K562 (cell line): Measurements from ENCODE around the gene CCDC117. TPM values are rescaled to one million over a fixed set of nuclear protein-coding genes. Genes with fewer than 3 reads are reported as not detected.

Experiments
- CGGBP1 ChIP-seq: fragments of 250-450 bp; sonication (Bioruptor Pico); IDR thresholded peaks from 2 replicates; pipeline ENCODE4 v1.9.0; 2021; ENCODE audit warnings: mild to moderate bottlenecking
- CHCHD3 ChIP-seq: fragments of 250-450 bp; sonication (Bioruptor Pico); IDR thresholded peaks from 2 replicates; pipeline ENCODE4 v2.1.2; 2022; ENCODE audit warnings: mild to moderate bottlenecking
- DACH1 ChIP-seq: fragments of 450-650 bp; IDR thresholded peaks from 2 replicates; pipeline ENCODE4 v1.6.1; 2018; ENCODE audit not compliant: partially characterized antibody
- ELK3 ChIP-seq: fragments of 450-650 bp; formaldehyde crosslinking; IDR thresholded peaks from 2 replicates; pipeline ENCODE4 v1.4.0; 2020; ENCODE audit warnings: mild to moderate bottlenecking
- ETV1 ChIP-seq: fragments of 450-650 bp; conservative IDR thresholded peaks from 2 replicates; pipeline ENCODE4 v1.6.1; 2016; ENCODE audit warnings: missing genetic modification characterization, control low read depth, low read depth, missing compliant biosample characterization
- FOS ChIP-seq: IDR thresholded peaks from 3 replicates; pipeline ENCODE4 v1.6.1; 2011; ENCODE audit not compliant: insufficient read length; ENCODE audit errors: extremely low read depth
- FOXJ2 ChIP-seq: fragments of 200-800 bp; sonication (Bioruptor generic); IDR thresholded peaks from 2 replicates; pipeline ENCODE4 v1.6.1; 2016; ENCODE audit warnings: missing genetic modification characterization, missing compliant biosample characterization
- FOXM1 ChIP-seq, 2 experiments: fragments of 450-650 bp in 1 of 2; sonication (generic) in 1 of 2; formaldehyde crosslinking in 1 of 2; IDR thresholded peaks; 2 replicates each; pipeline versions ENCODE4 v1.6.1 to v1.9.0; 2017 to 2022; ENCODE audit warnings: low read depth in 2 of 2, mild to moderate bottlenecking in 2 of 2, missing genetic modification reagents in 1 of 2, moderate library complexity in 1 of 2
- FUS ChIP-seq: fragments of 200-400 bp; formaldehyde crosslinking; optimal IDR thresholded peaks from 2 replicates; pipeline ENCODE3; 2017; ENCODE audit warnings: low read depth, low read length
- HDAC3 ChIP-seq: fragments of 450-650 bp; IDR thresholded peaks from 2 replicates; pipeline ENCODE4 v1.6.1; 2018; ENCODE audit warnings: borderline replicate concordance, mild to moderate bottlenecking, moderate library complexity; ENCODE audit not compliant: partially characterized antibody
- HINFP ChIP-seq: fragments of 450-650 bp; conservative IDR thresholded peaks from 2 replicates; pipeline ENCODE4 v1.6.1; 2016; ENCODE audit warnings: missing genetic modification characterization, low read depth, mild to moderate bottlenecking, control low read depth, missing compliant biosample characterization
- MAFF ChIP-seq: IDR thresholded peaks from 2 replicates; pipeline ENCODE4 v1.6.1; 2012; ENCODE audit warnings: low read length, improper control_type of control experiment
- SMAD4 ChIP-seq: fragments of 250-450 bp; sonication (Bioruptor Pico); conservative IDR thresholded peaks from 2 replicates; pipeline ENCODE4 v1.8.0; 2021; ENCODE audit warnings: inconsistent platforms, mild to moderate bottlenecking, moderate library complexity
- TCF3 ChIP-seq: sonication (generic); formaldehyde crosslinking; IDR thresholded peaks from 2 replicates; pipeline ENCODE4 v1.4.0; 2020; ENCODE audit warnings: mild to moderate bottlenecking, missing genetic modification reagents
- THRAP3 ChIP-seq: fragments of 450-650 bp; IDR thresholded peaks from 2 replicates; pipeline ENCODE4 v1.6.1; 2016; ENCODE audit warnings: mild to moderate bottlenecking, inconsistent platforms, borderline replicate concordance
- ZBTB34 ChIP-seq: fragments of 250-450 bp; sonication (Bioruptor Pico); IDR thresholded peaks from 2 replicates; pipeline ENCODE4 v1.8.0; 2021; ENCODE audit warnings: mild to moderate bottlenecking, moderate library complexity
- ZBTB8A ChIP-seq: fragments of 450-650 bp; IDR thresholded peaks from 2 replicates; pipeline ENCODE4 v1.6.1; 2018; ENCODE audit warnings: mild to moderate bottlenecking, moderate library complexity; ENCODE audit not compliant: partially characterized antibody
- ZNF133 ChIP-seq: fragments of 250-450 bp; sonication (Bioruptor Pico); IDR thresholded peaks from 2 replicates; pipeline ENCODE4 v1.4.0; 2020; ENCODE audit warnings: mild to moderate bottlenecking
- ZNF830 ChIP-seq: fragments of 250-450 bp; sonication (Bioruptor Pico); IDR thresholded peaks from 2 replicates; pipeline ENCODE4 v1.5.0; 2021; ENCODE audit warnings: mild to moderate bottlenecking
- polyA plus RNA-seq, 8 experiments: library from polyadenylated mRNA; depleted of rRNA in 4 of 8; stranded (reverse) in 5 of 8; unstranded in 3 of 8; fragments of >200 nt; fragmentation: Nextera tagmentation in 2 of 8; fragmentation: Illumina TruSeq in 1 of 8; extraction: Ambion mirVana in 2 of 8; extraction: Trizol in 1 of 8; gene quantifications; 2 replicates each; pipeline versions ENCODE4 v1.2.1 to v1.2.3, GENCODE V29; 2011 to 2014; ENCODE audit warnings: inconsistent platforms in 1 of 8, missing spikeins in 1 of 8
- total RNA-seq, 7 experiments: library from RNA; depleted of rRNA in 6 of 7; stranded (reverse); fragments of >200 nt in 6 of 7; fragmentation: Illumina TruSeq in 2 of 7; extraction: Trizol in 2 of 7; gene quantifications; 2 replicates each; pipeline versions ENCODE4 v1.2.1 to v1.2.3, GENCODE V29; 2011 to 2021; ENCODE audit warnings: low replicate concordance in 1 of 7
- TF ChIP-seq, protein P1 (sequence below): sonication (generic); formaldehyde crosslinking; IDR thresholded peaks from 2 replicates; pipeline ENCODE4 v1.4.0; 2020; ENCODE audit warnings: mild to moderate bottlenecking, missing genetic modification reagents
- TF ChIP-seq, protein P2 (sequence below): fragments of 450-650 bp; formaldehyde crosslinking; IDR thresholded peaks from 2 replicates; pipeline ENCODE4 v1.4.0; 2022; ENCODE audit warnings: missing genetic modification characterization

CCDC117 gene
- total and polyA plus RNA-seq, 9 of the 15 experiments (the other 6 are each of a cell fraction or from before 2014, with no cell fraction given), result 5.7 to 23.3 (median 15.8) TPM

DNA sequence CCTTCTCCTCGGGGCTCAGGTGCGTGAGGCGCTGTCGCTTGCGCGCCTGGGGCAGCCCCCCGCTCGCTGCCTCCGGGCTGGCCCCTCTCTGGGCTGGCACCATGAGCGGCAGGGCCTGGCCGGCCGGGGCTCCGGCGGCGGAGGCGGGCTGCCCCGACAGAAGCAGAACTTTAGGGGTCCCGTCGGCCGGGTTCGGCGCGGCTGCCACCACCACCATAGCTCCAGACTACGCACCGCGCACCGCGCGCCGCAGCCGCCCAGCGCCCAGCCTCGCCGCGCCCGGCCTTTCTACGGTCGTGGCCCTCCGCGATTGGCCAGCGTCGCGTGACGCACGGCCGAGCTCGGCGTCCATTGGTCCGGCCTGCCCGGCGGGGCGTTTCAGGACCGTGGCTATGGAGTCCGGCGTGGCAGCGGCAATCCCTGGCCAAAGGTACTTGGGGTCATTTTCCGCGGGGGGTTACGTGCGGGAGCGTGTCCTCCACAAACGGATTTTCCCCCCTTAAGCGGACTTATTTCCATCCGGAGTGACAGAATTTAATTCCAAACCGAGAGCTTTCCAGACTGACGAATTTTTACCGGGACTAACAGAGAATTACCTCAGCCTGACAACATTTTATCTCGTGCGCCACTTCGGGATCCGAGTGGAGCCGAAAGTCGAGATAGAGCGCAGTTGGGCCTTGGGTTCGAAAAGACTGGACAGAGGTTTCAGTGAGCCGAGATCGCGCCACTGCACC is 28.0 kb downstream of the CCDC117 start, which contains the start of gene XBP1 (continued):
- TF ChIP-seq ZNF830 (CRISPR knock-in tag), result no peak
- no peak for TF ChIP-seq DACH1
- peak; percentile 74 for TF ChIP-seq FOS
- no peak for TF ChIP-seq CGGBP1
- TF ChIP-seq FOXM1 (IDR thresholded peaks at IDR 0.05; ENCODE audit: low read depth), result no peak
- no peak for TF ChIP-seq FOXM1 (CRISPR knock-in tag; IDR thresholded peaks at IDR 0.05; ENCODE audit: low read depth)
- no peak for TF ChIP-seq ELK3 (CRISPR knock-in tag)
- no peak for TF ChIP-seq CHCHD3 (CRISPR knock-in tag)
- TF ChIP-seq, protein P1, sequence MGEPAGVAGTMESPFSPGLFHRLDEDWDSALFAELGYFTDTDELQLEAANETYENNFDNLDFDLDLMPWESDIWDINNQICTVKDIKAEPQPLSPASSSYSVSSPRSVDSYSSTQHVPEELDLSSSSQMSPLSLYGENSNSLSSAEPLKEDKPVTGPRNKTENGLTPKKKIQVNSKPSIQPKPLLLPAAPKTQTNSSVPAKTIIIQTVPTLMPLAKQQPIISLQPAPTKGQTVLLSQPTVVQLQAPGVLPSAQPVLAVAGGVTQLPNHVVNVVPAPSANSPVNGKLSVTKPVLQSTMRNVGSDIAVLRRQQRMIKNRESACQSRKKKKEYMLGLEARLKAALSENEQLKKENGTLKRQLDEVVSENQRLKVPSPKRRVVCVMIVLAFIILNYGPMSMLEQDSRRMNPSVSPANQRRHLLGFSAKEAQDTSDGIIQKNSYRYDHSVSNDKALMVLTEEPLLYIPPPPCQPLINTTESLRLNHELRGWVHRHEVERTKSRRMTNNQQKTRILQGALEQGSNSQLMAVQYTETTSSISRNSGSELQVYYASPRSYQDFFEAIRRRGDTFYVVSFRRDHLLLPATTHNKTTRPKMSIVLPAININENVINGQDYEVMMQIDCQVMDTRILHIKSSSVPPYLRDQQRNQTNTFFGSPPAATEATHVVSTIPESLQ (CRISPR knock-in tag), result 0 out of 2 replicates have a peak, but pooled peaks have one; percentile 35
- 0 out of 2 replicates have a peak, but pooled peaks have one; percentile 11 for TF ChIP-seq TCF3 (CRISPR knock-in tag)
- no peak for TF ChIP-seq SMAD4
- no peak for TF ChIP-seq HINFP (tag)
- TF ChIP-seq FOXJ2, result no peak
- no peak for TF ChIP-seq FUS
- no peak for TF ChIP-seq THRAP3
- TF ChIP-seq ZBTB8A, result no peak
- TF ChIP-seq HDAC3, result no peak
- no peak for TF ChIP-seq ZBTB34 (CRISPR knock-in tag)
- no peak for TF ChIP-seq ZNF133 (CRISPR knock-in tag)
- TF ChIP-seq, protein P2, sequence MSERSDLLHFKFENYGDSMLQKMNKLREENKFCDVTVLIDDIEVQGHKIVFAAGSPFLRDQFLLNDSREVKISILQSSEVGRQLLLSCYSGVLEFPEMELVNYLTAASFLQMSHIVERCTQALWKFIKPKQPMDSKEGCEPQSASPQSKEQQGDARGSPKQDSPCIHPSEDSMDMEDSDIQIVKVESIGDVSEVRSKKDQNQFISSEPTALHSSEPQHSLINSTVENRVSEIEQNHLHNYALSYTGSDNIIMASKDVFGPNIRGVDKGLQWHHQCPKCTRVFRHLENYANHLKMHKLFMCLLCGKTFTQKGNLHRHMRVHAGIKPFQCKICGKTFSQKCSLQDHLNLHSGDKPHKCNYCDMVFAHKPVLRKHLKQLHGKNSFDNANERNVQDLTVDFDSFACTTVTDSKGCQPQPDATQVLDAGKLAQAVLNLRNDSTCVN (CRISPR knock-in tag), result no peak
- no peak for TF ChIP-seq MAFF
- no peak for TF ChIP-seq ETV1
